Body of pancreas (tissue), 4 donors: ENCODE measurements around the gene AP1S1.

Experiments
- CTCF ChIP-seq, 7 experiments: fragments of 450-650 bp in 4 of 7; fragments of 200-600 bp in 3 of 7; sonication (generic) in 3 of 7; IDR thresholded peaks; one replicate each; pipeline ENCODE4 v1.5.1; 2016 to 2019; ENCODE audit warnings: antibody characterized with exemption in 7 of 7
- POLR2A ChIP-seq, 3 donors: fragments of 450-650 bp; IDR thresholded peaks; one replicate each; pipeline ENCODE4 v1.6.1; 2016; ENCODE audit warnings: antibody characterized with exemption in 3 of 3, mild to moderate bottlenecking in 2 of 3

GRCh38 chr7:101159696-101160674, 5.7 kb downstream of the AP1S1 start:
- TF ChIP-seq CTCF (IDR thresholded peaks at IDR 0.05) = no peak
- TF ChIP-seq POLR2A (IDR thresholded peaks at IDR 0.05) = no peak
